Activated T-cell treated with anti-CD3 and anti-CD28 coated beads, Interleukin-2, amount 50 U/mL, for 1 hour (primary cell): ENCODE results near the gene ETV4.

Experiments used
- DNase-seq: peaks from one replicate; pipeline ENCODE4 v3.0.0-alpha.2; 2020

The ETV4 gene

DNA sequence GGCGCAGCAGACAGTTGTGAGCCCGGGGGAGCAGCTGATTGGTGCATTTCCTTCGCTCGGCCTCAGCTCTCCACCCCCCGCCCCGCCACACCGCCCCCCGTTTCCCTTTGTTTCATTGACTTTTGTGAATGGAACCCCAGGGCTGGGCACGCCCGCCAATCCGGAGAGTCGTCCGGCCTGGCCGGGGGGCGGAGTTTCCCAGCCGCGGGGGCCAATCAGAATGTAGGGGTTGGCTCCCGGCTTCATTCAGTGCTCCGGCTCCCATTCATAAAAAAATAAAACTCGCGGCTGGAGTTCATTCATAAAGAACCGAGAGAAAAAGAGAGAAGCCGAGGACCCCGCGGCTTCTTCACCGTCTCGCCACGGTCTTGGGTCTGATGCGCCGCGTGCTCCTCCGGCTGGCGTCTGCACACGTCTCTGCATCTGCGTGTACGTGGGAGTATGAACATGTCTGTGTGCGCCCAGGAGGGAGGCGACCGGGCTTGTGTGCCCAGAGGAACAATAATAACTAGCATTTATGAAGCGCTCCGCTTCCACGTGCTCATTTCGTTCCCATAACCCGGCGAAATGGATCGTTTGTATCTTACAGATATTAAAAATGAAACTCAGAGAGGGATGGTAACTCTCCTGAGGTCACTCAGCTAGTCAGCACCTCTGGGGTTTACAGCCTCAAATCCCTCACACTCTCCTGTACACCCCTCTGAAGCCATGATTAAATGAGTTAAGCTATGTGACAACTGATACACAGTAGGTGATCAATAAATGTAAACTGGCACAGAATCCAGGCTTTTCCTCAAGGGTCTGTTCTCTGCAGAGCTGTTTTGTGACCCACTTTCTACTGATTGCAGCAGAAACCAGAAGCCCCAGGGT is at the start of gene ETV4:
Gene ETV4 (minus strand): TSS at position 22 of the 870 bp plus-strand sequence. CDS start 723 bp downstream, outside the sequence.
- peak; percentile 87 for DNase-seq

DNA sequence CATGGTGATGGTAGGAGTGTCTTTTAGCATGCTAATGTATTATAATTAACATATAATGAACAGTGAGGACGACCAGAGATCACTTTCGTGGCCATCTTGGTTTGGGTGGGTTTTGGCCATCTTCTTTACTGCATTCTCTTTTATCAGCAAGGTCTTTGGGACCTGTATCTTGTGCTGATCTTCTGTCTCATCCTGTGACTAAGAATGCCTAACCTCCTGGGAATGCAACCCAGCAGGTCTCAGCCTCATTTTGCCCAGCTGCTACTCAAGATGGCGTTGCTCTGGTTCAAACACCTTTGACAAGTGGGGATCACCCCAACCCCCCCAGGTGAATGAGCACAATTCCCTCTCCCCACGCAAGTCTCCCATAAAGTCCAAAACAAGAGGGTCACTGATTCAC is 49.3 kb upstream of the ETV4 start:
- DNase-seq = no peak

DNA sequence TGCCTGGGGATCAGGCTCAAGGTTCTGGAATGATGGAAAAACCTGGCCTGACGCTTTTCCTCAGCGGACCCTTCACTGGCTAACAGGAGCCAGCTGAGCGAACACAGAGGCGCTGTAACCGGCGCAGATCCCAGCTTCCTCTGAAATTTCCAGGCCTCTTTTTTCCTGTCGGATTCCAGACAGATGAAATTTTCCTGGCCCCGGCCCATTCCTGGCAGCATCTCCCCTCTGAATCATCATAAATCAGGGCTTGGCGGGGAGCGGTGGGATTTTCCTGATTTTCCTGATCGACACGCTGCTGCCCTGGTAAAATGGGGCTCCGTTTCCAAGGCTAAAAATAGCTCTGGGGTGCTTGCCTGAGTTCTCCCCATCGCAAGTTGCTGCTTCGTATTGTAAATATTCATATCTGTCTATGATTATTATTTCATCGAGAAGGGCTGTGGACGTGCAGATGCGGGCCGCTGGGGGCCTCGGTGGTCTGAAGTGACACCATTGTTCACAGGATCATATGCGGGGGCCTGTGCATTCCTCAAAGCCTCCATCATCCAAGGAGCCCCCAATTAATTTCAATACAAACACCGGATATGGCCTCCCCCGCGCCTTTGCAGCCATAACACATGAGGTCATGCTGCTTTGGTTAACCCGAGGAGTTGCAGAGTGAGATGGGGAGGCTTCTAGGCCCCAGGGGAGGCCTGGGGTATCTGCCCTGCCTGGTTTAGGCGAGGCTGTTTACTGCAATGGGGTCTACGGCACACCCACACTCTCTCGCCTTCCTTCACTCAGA is 45.8 kb upstream of the ETV4 start:
- no peak for DNase-seq

DNA sequence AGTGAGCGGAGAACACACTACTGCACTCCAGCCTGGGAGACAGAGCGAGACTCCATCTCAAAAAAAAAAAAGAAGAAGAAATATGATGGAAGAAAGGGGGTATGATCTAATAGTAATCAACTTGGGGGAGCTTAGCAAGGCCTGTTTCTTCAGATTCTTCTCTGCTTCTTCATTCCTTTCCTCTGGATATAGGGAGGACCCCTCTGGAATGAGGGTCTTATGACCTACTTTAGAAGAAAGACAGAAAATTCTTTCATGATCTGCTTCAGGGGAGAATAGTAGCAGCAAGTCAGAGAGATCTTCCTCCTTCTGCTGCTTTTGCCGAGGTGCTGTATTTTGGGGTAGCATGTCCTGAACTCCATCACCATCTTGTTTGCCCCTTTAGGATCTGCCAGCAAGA is 44.9 kb upstream of the ETV4 start:
- no peak for DNase-seq

DNA sequence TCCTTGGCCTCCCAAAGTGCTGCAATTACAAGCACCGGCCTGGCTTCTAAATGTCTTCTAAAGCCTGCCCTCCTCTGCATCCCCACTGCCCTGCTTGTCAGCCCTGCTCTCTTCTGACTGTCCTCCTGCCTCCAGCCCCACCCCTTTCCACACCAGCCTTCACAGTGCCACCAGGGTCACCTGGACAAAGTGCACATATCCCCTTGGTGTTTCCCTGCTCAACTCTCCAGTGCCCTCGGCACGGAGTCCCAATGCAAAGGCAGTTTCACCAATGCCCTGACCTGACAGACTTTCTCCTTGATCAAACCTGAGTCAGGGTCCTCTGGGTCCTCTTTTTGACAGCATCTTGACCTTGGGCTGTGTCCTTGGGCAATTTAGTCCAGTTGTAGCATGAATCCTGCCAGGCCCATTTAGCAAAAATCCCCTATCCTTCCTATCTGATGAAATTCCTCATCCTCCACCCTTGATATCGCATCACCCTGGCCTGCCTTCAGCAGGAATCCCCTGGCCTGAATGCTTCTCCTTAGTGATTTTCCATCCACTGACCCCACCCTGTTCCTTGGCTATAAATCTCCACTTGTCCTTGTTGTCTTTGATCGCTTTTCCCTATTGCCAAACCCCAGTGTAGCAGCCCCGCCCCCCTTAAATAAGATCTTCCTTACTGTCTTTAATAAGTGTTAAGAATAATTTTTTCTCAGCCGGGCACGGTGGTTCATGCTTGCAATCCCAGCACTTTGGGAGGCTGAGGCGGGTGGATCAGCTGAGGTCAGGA is 42.7 kb upstream of the ETV4 start:
- DNase-seq = no peak

DNA sequence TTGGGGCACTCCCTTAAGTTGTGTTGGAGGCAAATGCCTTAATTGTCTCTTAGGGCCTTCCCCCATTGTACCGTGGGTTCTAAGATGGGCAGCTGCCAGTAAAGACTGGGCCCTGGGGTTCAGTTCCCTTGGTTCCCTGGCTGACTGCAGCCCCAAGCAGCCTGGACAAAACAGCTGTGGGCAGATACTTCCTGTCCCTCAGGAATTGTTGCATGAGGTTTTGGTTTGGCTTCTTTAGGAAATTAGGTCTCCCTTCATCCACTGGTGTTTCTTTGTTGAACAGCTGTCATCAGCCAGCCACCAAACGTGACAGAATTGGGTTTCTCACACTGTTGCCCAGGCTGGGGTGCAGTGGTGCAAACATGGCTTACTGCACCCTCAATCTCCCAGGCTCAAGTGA is 42.0 kb upstream of the ETV4 start:
- no peak for DNase-seq

DNA sequence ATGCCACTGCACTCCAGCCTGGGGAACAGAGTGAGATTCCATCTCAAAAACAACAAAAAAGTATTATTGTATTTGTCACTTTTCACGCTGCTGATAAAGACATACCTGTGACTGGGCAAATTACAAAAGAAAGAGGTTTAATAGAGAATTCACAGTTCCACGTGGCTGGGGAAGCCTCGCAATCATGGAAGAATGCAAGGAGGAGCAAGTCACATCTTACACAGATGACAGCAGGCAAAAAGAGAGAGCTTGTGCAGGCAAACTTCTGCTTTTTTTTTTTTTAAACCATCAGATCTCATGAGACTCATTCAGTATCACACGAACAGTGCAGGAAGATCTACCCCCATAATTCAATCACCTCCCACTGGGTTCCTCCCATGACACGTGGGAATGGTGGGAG is 41.5 kb upstream of the ETV4 start:
- no peak for DNase-seq

DNA sequence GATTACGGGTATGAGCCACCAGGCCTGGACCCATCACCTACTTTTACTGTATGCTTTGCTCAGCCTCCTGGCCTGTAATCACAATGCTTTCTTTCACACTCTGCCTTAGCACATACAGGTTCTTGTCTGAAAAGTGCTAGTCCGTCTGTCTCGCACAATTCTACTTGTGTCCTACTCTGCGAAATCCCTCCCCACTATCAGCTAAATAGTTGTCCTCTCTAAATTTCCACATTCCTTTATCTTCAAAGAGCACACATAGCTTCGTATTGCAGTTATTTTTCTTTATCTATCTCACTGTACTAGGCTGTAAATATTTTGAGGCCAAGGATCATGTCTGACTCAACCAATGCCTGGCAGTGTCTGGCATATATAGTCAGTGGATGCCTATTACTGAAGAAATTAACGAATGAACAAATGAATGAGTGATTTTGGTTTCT is 38.5 kb upstream of the ETV4 start:
- DNase-seq = no peak

DNA sequence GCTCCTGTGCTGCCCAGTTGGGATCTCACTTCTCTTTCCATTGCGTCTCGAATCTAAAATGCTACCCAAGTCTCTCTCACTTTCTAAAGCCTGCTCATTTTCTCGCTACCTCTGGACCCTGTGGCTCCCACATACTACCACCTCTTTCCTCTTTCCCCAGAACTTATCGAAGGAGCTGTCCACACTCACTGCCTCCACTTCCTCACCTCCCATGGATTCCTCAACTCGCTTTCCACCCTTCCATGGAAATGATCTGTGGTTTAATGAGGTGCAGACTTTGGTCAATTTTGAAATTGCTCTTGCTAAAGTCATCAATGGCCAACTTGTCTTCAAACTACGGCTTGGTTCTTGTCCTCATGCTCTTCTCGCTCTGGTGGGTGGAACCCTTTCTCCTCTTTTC is 37.2 kb upstream of the ETV4 start:
- DNase-seq = no peak

DNA sequence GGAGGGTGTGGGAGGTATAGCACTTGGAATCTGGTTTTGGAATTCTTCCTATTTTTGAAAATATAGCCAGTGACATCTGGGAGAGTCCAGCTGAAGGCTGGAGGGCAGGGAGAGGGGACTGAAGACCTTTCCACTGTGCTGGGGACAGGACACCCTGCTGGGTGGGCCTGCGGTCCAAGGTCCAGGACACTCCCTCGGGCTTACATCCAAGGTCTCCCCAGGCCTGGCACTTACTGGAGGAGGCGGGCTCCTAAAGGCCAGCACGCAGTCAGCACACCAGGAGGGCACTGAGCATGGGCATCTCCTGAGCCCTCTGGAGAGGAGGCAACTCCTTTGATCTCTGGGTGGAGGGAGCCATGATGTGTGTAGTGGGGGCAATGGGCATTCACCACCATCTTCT is 35.5 kb upstream of the ETV4 start:
- DNase-seq = no peak

DNA sequence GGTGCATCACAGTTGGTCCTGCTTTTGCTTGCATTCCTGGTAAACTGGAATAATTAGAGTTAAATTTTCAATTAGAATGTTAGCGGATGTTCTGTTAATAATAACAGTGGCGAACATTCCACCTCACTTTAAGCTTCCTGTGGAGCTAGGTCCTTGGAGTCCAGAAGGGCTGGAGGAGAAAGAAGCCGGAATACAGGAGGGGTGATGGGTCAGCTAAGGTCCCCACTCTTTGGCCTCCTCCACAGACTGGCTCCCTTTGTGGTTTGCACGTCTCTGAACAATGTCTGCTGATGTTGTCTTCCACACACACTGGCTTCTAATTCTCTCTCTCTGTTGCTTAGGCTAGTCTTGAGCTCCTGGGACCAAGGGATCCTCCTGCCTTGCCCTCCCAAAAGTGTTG is 35.0 kb upstream of the ETV4 start:
- DNase-seq = no peak

DNA sequence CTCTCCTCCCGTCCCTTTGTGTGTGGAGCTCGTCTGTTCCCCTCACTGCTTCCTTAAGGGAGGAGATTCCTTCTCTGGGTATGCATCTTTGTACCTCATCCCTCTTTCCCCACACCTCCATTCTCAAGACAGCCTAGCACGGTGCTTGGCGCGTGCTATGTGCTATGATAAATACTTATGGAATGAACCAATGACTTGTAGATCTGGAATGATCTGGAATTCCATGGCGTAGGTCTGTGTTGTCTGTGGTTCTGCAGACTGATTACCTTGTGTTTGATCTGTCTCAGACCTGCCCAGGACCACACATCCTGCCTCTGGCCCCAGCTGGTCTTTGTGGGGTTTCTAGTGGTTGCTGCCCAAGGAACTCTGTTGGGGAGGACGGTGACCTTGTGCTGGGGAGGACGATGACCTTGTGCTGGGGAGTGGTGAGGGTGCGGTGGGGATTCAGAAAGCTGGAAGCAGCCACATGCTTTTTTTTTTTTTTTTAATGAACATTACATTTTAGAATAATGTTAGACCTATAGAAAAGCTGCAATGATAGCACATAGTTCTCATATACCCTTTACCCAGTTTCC is 33.5 kb upstream of the ETV4 start:
- no peak for DNase-seq

DNA sequence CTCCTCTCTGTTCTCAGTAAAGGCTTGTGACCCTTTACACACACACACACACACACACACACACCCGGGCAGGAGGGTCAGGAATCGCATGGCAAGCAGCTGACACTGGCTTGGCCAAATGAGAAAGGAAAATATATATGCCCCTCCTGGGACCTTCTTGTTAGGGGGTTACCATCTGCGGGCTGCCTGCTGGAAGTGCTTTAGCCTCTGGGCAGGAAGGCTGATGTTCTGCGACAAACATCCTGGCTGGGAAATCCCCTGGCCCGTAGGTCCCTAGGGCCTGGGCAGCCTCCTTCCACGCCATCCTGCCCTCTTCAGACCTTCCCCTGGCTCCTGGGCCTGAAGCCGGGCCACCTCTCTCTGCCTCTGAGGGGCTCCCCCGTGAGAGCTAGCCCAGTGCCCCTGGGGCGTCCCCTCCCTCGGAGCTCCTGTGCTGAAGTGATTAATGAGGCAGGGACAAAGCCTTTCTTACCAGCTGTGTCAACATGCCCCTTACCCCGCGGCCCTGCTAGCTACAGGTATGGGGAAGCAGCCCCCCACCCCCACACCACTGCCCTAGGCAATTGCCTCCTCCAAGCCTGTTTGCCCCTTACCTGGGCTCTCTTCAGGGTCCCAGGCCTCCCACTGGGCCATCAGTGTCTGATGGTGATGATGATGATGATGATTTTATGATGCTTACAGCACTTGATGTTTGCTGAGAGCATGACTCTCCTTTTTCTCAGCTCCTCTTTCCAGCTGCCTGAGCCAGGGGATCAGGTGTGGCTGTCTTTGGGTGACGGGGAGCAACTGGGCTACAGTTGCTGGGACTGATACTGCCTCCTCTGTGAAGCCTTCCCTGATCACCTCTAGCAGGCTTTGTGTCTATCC is 32.8 kb upstream of the ETV4 start:
- DNase-seq = peak; percentile 22

DNA sequence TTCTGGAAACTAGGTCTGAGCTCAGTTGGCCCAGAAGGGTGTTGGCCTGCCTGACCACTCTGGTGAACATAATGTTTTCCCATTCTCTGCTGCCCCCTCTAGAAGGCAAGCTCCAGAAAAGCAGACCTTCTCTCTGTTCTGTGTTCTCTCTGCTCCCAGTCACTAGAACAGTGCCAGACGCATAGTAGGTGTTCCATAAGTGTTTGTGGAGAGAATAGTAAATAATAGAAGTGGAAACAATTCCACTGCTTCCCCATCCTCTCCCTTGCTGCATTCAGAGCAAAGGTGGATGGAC is 32.2 kb upstream of the ETV4 start:
- DNase-seq = no peak

DNA sequence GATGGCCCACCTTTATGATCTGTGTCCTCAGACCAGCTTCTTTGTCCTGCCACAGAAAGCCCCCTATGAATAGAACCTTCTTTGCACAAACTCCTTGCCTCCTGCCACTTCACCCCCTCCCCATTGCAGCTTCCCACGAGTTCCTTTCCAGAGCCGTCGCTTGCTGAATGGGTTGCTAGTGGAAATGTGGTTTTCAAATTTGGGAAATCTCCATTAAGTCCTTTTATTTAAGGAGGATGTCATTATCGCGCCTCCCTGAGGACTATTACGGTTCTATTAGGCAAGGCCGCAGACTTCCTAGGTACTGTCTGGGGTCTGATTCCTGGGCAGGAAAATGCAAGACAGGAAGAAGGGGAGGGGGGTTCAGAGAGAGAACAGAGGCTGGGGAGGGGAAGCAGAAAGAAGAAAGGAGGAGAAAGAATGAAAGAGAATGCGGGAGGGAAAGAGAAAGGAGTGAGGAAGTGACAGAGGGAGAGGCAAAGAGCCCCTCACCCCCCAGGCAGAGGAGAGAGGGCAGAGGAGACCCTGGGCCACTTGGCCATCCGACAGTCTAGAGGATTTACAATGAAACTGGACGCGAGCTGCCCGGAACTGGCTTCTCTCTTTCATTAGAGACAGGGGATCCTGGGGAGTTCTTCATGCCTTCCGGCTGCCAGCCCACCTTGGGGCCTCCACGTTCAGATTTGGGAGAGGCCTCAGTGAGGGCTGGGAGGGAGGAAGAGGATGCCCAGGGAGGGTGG is 31.7 kb upstream of the ETV4 start:
- no peak for DNase-seq

DNA sequence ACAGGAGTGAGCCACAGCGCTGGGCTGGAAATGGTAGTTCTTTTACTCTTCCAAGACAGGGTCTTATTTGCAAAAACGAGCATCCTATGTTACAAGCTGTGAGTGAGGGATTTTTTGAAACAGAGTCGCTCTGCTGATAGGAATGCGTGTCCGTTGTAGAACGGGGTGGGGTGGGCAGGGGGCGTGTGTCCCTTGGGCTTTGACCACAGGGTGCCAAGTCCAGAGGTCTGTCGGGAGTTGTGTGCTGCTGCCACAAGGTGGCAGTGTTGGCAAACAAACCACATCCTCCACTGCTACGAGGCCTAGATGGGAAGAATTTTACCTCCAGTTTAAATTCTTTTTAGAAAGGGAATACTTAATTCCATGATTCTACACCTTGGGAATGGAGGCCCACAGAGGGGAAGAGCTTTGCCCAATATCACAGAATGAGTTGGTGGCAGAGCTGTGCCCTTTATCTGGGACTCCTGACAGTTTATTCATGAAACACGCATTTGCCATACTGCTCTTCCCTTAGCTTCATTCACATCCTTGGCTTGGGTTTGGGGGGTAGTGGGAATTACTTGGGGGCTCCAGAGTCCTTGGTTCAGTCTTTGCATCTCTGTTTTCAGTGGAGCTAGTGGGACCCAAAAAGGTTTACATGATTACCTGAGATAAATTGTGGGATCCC is 30.6 kb upstream of the ETV4 start:
- peak; percentile 69 for DNase-seq

DNA sequence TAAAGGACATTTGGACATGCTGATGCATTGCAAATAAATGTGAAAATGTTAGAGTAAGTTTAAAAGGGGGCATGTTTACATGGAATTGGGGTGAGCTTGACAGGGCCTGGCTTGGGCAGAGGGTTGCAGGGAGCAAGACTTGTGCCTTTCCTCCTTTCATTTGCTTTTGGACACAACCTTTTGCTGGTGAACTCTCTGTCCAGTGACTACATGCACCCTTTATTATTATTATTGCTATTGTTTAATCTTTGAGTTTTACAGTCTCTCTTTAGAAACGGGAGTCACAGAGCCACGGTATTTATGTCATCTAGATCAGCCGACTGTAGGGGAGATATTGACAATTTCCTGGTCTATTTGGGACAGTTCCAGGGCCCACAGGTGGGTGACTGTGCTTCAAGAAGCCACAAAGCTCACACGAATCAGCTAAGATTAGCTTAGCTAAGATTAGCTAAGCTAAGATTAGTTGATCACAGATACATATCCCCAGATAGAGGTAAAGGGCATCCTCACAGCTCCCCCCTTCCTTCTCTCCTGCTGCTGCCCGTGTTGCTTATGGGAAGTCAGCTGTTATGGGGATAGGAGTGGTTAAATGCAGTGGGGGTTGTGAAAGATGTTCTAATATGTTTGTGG is 28.9 kb upstream of the ETV4 start:
- no peak for DNase-seq

DNA sequence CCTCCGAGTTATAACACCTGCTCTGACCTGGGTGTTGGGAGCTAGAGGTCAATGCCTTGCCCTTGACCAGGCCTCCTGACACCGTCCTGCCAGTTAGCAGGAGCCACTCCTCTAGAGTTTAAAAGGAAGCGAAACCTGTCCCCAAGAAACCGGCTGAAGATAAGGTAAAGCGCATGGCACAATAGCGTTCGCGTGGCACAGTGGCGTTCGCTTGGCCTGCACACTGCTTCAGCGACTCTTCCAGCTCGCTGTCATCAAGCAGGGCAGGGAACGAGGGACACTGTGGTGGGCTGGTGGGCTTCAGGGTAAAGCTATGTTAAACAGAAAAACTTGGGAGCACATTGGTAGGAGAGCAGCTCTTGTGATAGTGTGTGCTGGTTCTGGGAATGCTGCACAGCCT is 28.2 kb upstream of the ETV4 start:
- no peak for DNase-seq

DNA sequence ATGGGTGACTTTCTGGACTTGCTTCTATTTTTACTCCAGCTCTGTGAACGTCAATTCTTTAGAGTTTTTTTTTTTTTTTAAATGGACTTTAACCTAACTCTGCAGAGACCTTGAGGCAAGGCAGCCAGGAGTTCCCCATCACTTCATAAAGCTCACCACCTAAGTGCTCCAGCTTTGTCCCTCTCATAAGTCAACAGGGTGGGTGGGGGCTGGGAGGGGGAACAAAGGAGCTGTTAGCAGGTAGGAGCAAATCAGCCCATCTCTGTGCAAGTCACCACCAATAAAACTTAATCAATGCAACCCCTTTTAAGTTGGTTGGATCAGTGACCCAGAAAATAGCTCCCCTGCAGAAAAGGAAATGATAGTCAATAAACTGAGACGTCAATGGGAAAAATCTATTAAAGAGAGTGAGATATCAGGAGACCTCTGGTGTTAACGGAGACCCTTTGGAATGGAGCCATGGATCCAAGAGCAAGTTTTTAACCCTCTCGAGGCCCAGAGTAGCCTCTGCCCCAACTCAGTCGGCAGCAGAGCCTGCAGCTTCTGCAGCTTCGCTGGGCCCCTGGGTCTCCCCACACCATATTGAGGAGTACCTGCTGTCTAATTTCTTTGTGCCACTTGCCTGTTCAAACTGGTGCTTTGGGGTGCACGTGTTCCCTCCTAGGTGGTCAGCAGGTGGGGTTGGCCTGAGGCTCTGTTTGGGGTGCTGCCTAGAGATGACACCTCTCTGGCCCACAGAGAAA is 27.6 kb upstream of the ETV4 start:
- DNase-seq = no peak
